Measurements from ENCODE around the gene SSBP2.

Gene SSBP2

GRCh38 chr5:81389025-81389424, 361.9 kb downstream of the SSBP2 start:
- no peak for DNase-seq (ENCODE audit: low spot score)

GRCh38 chr5:81388169-81388568, 362.7 kb downstream of the SSBP2 start:
- DNase-seq (ENCODE audit: low spot score): no peak

- no peak for DNase-seq (ENCODE audit: low spot score)
Observed at GRCh38 chr5:81383867-81384266, 367.0 kb downstream of the SSBP2 start.

GRCh38 chr5:81371354-81371876, 379.5 kb downstream of the SSBP2 start:
- peak; percentile 15 for DNase-seq (ENCODE audit: low spot score)

- no peak for DNase-seq (ENCODE audit: low spot score)
Observed at GRCh38 chr5:81370912-81371311, 380.0 kb downstream of the SSBP2 start.

- DNase-seq (ENCODE audit: low spot score): no peak
Observed at GRCh38 chr5:81365541-81365940, 385.4 kb downstream of the SSBP2 start.

- DNase-seq (ENCODE audit: low spot score): no peak
Observed at GRCh38 chr5:81363093-81363871, 387.6 kb downstream of the SSBP2 start.
